OCI-LY1 (cell line): ENCODE results near the gene ACTR2.

ENCODE experiments used
- H2AFZ ChIP-seq: fragments of 200-600 bp; sonication (generic), shearing (Covaris generic); 2 replicates; pipeline ENCODE4 v1.6.0; 2014; ENCODE audit warnings: antibody characterized with exemption, mild to moderate bottlenecking, low read length
- H3F3A ChIP-seq: fragments of 200-600 bp; sonication (generic), shearing (Covaris generic); 2 replicates; pipeline ENCODE4 v1.6.0; 2014; ENCODE audit warnings: mild to moderate bottlenecking, antibody characterized with exemption, low read length, moderate library complexity; ENCODE audit not compliant: insufficient read depth
- H3K27ac ChIP-seq: fragments of 200-600 bp; sonication (generic); 2 replicates; pipeline ENCODE4 v1.5.1; 2014; ENCODE audit warnings: low read length, mixed run types, mild to moderate bottlenecking, low read depth; ENCODE audit not compliant: poor library complexity, severe bottlenecking
- H3K27me3 ChIP-seq: fragments of 200-600 bp; sonication (generic); 2 replicates; pipeline ENCODE4 v1.6.0; 2014; ENCODE audit warnings: antibody characterized with exemption, mild to moderate bottlenecking, low read length, moderate library complexity; ENCODE audit not compliant: insufficient read depth
- H3K36me3 ChIP-seq: fragments of 200-600 bp; sonication (generic); 2 replicates; pipeline ENCODE4 v1.6.1; 2014; ENCODE audit warnings: mild to moderate bottlenecking, antibody characterized with exemption, low read length, moderate library complexity, mixed read lengths; ENCODE audit not compliant: insufficient read depth
- H3K4me1 ChIP-seq: fragments of 200-600 bp; sonication (generic); 2 replicates; pipeline ENCODE4 v1.5.1; 2014; ENCODE audit warnings: mild to moderate bottlenecking, low read length, moderate library complexity; ENCODE audit not compliant: insufficient read depth, severe bottlenecking
- H3K4me2 ChIP-seq: fragments of 200-600 bp; sonication (generic), shearing (Covaris generic); 2 replicates; pipeline ENCODE4 v1.6.1; 2014; ENCODE audit warnings: low read length
- H3K4me3 ChIP-seq: fragments of 200-600 bp; sonication (generic); 2 replicates; pipeline ENCODE4 v1.5.1; 2014; ENCODE audit warnings: low read length, low read depth, mild to moderate bottlenecking, mixed read lengths; ENCODE audit not compliant: poor library complexity, severe bottlenecking
- H3K79me2 ChIP-seq: fragments of 200-600 bp; shearing (Covaris generic); 2 replicates; pipeline ENCODE4 v1.6.1; 2016; ENCODE audit warnings: mixed run types, low read length, mixed read lengths; ENCODE audit not compliant: insufficient read depth
- H3K9ac ChIP-seq: fragments of 200-600 bp; sonication (generic), shearing (Covaris generic); 2 replicates; pipeline ENCODE4 v1.6.1; 2014; ENCODE audit warnings: mild to moderate bottlenecking, low read length, mixed read lengths
- H3K9me2 ChIP-seq: fragments of 200-600 bp; sonication (generic), shearing (Covaris generic); 2 replicates; pipeline ENCODE4 v1.6.1; 2014; ENCODE audit warnings: low read depth, mild to moderate bottlenecking, low read length, mixed read lengths
- H3K9me3 ChIP-seq: fragments of 200-600 bp; shearing (Covaris generic); 2 replicates; pipeline ENCODE4 v1.6.1; 2014; ENCODE audit warnings: low read length, mixed read lengths
- H4K20me1 ChIP-seq: fragments of 200-600 bp; sonication (generic), shearing (Covaris generic); 2 replicates; pipeline ENCODE4 v1.6.0; 2016; ENCODE audit warnings: mild to moderate bottlenecking, low read length; ENCODE audit not compliant: insufficient read depth
- EZH2 ChIP-seq: fragments of 200-600 bp; sonication (generic), shearing (Covaris generic); IDR thresholded peaks from 2 replicates; pipeline ENCODE4 v1.8.0; 2017; ENCODE audit warnings: borderline replicate concordance, mixed run types, mild to moderate bottlenecking, antibody characterized with exemption, low read length, moderate library complexity, mixed read lengths
- TF ChIP-seq, protein P1 (sequence below): fragments of 200-600 bp; sonication (generic), shearing (Covaris generic); IDR thresholded peaks from 2 replicates; pipeline ENCODE4 v1.5.1; 2017; ENCODE audit warnings: mild to moderate bottlenecking, antibody characterized with exemption, low read length, moderate library complexity, mixed read lengths

Gene ACTR2

DNA sequence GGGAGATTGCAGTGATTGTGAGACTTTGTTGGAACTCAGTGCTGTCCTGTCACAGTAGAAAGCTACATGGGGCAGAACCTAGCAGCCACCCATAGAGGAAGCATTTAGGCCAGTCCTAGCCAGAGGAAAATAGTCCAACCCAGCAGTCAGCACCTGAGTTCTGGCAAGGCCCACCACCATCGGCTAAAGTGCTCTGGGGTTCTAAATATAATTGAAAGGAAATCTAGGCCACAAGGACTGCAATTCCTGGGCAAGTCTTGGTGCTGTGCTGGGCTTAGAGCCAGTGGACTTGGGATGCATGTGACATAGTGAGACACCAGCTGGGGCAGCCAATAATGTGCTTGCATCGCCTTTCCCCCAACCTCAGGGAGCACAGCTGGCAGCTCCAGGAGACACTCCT, 28.9 kb upstream of the ACTR2 start:
- Histone ChIP-seq H4K20me1 (no peaks in the 10 kb centered on the region), H3K4me1 (no peaks in the 10 kb centered on the region), H3K27ac (no peak overlapping the region), H3K4me3 (no peak overlapping the region), H3K27me3 (no peaks in the 10 kb centered on the region), H3K4me2 (no peak overlapping the region), H3K9me2 (no peaks in the 10 kb centered on the region), H3F3A (no peaks in the 10 kb centered on the region), H3K9ac (no peak overlapping the region), H3K79me2 (no peaks in the 10 kb centered on the region), H2AFZ (no peak overlapping the region), H3K36me3 (no peaks in the 10 kb centered on the region; the same call in 1 of the 2 replicates), H3K9me3 (no peaks in the 10 kb centered on the region)
- TF ChIP-seq, protein P1, sequence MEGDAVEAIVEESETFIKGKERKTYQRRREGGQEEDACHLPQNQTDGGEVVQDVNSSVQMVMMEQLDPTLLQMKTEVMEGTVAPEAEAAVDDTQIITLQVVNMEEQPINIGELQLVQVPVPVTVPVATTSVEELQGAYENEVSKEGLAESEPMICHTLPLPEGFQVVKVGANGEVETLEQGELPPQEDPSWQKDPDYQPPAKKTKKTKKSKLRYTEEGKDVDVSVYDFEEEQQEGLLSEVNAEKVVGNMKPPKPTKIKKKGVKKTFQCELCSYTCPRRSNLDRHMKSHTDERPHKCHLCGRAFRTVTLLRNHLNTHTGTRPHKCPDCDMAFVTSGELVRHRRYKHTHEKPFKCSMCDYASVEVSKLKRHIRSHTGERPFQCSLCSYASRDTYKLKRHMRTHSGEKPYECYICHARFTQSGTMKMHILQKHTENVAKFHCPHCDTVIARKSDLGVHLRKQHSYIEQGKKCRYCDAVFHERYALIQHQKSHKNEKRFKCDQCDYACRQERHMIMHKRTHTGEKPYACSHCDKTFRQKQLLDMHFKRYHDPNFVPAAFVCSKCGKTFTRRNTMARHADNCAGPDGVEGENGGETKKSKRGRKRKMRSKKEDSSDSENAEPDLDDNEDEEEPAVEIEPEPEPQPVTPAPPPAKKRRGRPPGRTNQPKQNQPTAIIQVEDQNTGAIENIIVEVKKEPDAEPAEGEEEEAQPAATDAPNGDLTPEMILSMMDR = no peak
- no peak for TF ChIP-seq EZH2

- Histone ChIP-seq H3K4me3 (no peak overlapping the region), H3F3A (no peaks in the 10 kb centered on the region), H3K4me2 (no peak overlapping the region), H3K9ac (no peak overlapping the region), H3K9me2 (no peaks in the 10 kb centered on the region), H3K36me3 (no peaks in the 10 kb centered on the region; the same call in 1 of the 2 replicates), H3K4me1 (no peaks in the 10 kb centered on the region), H3K79me2 (no peaks in the 10 kb centered on the region), H2AFZ (no peak overlapping the region), H3K9me3 (no peaks in the 10 kb centered on the region), H4K20me1 (no peaks in the 10 kb centered on the region), H3K27me3 (no peaks in the 10 kb centered on the region), H3K27ac (no peak overlapping the region)
- no peak for TF ChIP-seq EZH2
- TF ChIP-seq, protein P1 = no peak
Measured at GRCh38 chr2:65199166-65199565, 28.5 kb upstream of the ACTR2 start.

- H3K4me2 ChIP-seq = no peak overlapping the region
- no peak overlapping the region for H3K9ac ChIP-seq
- H3K9me2 ChIP-seq = no peaks in the 10 kb centered on the region
- no peak overlapping the region for H2AFZ ChIP-seq
- no peak overlapping the region for H3K27ac ChIP-seq
- H3K9me3 ChIP-seq = no peaks in the 10 kb centered on the region
- no peaks in the 10 kb centered on the region; the same call in 1 of the 2 replicates for H3K36me3 ChIP-seq
- H3F3A ChIP-seq = no peaks in the 10 kb centered on the region
- no peak overlapping the region for H3K4me3 ChIP-seq
- no peaks in the 10 kb centered on the region for H3K79me2 ChIP-seq
- H4K20me1 ChIP-seq = no peaks in the 10 kb centered on the region
- no peaks in the 10 kb centered on the region for H3K27me3 ChIP-seq
- TF ChIP-seq, protein P1 = no peak
- no peak for TF ChIP-seq EZH2
- no peaks in the 10 kb centered on the region for H3K4me1 ChIP-seq
Measured at GRCh38 chr2:65199891-65200290, 27.7 kb upstream of the ACTR2 start.
